T-cell (primary cell): ENCODE results near the gene ARMC6. TPM values are rescaled to one million over a fixed set of nuclear protein-coding genes. Genes with fewer than 3 reads are reported as not detected.

Experiments
- ATAC-seq, 4 experiments: fragments of 200-7000 bp in 3 of 4; fragments of 150-1000 bp in 1 of 4; cut with Tn5 transposase; replicated peaks in 1 of 4; 1 replicate in 3 of 4; 2 replicates in 1 of 4; pipeline ENCODE4 v1.10.0; 2021; ENCODE audit warnings: moderate library complexity in 3 of 4, mild to moderate bottlenecking in 2 of 4, moderate number of reproducible peaks in 1 of 4
- CTCF ChIA-PET, 2 donors: fragments of 300-600 bp; sonication (Branson Sonifier 250); formaldehyde crosslinking; loops; one replicate each; lab custom pipeline; 2022; ENCODE audit warnings: antibody characterized with exemption in 2 of 2; lab: Charles Lee
- POLR2A ChIA-PET, 2 donors: fragments of 300-600 bp; sonication (Branson Sonifier 250); formaldehyde crosslinking; loops; one replicate each; lab custom pipeline; 2022; ENCODE audit warnings: antibody characterized with exemption in 2 of 2; lab: Charles Lee
- DNase-seq, 35 experiments: peaks; one replicate each; pipeline versions ENCODE4 v3.0.0 to v3.0.0-alpha.2; 2013 to 2023
- H3K27ac ChIP-seq: one replicate; pipeline ENCODE4 v1.5.1; 2013; ENCODE audit warnings: low read length
- H3K27me3 ChIP-seq, 2 experiments: replicated peaks in 1 of 2; 1 replicate in 1 of 2; 2 replicates in 1 of 2; pipeline versions ENCODE4 v1.6.1 to v1.7.0; 2013; ENCODE audit warnings: low read length in 1 of 2, mixed read lengths in 1 of 2; ENCODE audit not compliant: control insufficient read depth in 2 of 2, insufficient read depth in 2 of 2; ENCODE audit errors: extremely low read depth in 1 of 2
- H3K36me3 ChIP-seq, 2 donors: 1 replicate in 1 of 2; 2 replicates in 1 of 2; pipeline versions ENCODE4 v1.6.1 to v1.7.0; 2013; ENCODE audit warnings: low read length in 1 of 2; ENCODE audit not compliant: control insufficient read depth in 2 of 2, insufficient read depth in 1 of 2; ENCODE audit errors: extremely low read depth in 1 of 2
- H3K4me1 ChIP-seq, 2 experiments: 1 replicate in 1 of 2; 2 replicates in 1 of 2; pipeline versions ENCODE4 v1.6.1 to v1.7.0; 2013; ENCODE audit warnings: low read length in 2 of 2, mixed read lengths in 1 of 2; ENCODE audit not compliant: insufficient read depth in 2 of 2, control insufficient read depth in 1 of 2; ENCODE audit errors: extremely low read depth in 1 of 2
- H3K4me3 ChIP-seq, 2 donors: 1 replicate in 1 of 2; 2 replicates in 1 of 2; pipeline versions ENCODE4 v1.5.1 to v1.7.0; 2013; ENCODE audit warnings: mild to moderate bottlenecking in 2 of 2, low read length in 1 of 2, moderate library complexity in 1 of 2; ENCODE audit not compliant: control insufficient read depth in 1 of 2; ENCODE audit errors: extremely low read depth in 1 of 2
- H3K9me3 ChIP-seq: 2 replicates; pipeline ENCODE4 v1.7.0; 2013
- H3K27ac Mint-ChIP-seq, 2 donors: one replicate each; pipeline ENCODE4 v1.8.0; 2020 to 2021; ENCODE audit warnings: mild to moderate bottlenecking in 2 of 2, mixed read lengths in 2 of 2
- H3K27me3 Mint-ChIP-seq, 2 donors: one replicate each; pipeline ENCODE4 v1.8.0; 2021 to 2022; ENCODE audit warnings: mixed read lengths in 2 of 2
- H3K36me3 Mint-ChIP-seq: one replicate; pipeline ENCODE4 v1.8.0; 2021; ENCODE audit warnings: mixed read lengths
- H3K4me1 Mint-ChIP-seq, 3 donors: one replicate each; pipeline ENCODE4 v1.8.0; 2020 to 2022; ENCODE audit warnings: mixed read lengths in 3 of 3, mild to moderate bottlenecking in 1 of 3
- H3K4me3 Mint-ChIP-seq, 3 donors: one replicate each; pipeline ENCODE4 v1.8.0; 2020 to 2022; ENCODE audit warnings: mild to moderate bottlenecking in 3 of 3, mixed read lengths in 3 of 3, moderate library complexity in 3 of 3
- H3K9me3 Mint-ChIP-seq, 3 donors: one replicate each; pipeline ENCODE4 v1.8.0; 2020 to 2022; ENCODE audit warnings: mixed read lengths in 3 of 3
- WGBS: methylation state at CpG from one replicate; pipeline ENCODE4 v1.1.5; 2013; ENCODE audit warnings: missing lambda C conversion rate; ENCODE audit not compliant: insufficient coverage; 5-methylcytosine and 5-hydroxymethylcytosine counted together
- total RNA-seq, 35 experiments: library from RNA in 6 of 35; stranded (reverse) in 6 of 35; fragments of 120-200 nt in 1 of 35; gene quantifications; one replicate each; pipeline versions ENCODE4 v1.2.1 to v1.2.4 and lab custom pipeline; 2013 to 2026

ARMC6 gene
- total RNA-seq, 5 donors from 2014 or later (not counting 1 experiment from before 2014, with no cell fraction given): 12.8 to 22.7 (median 18.7) TPM

GRCh38 chr19:19026299-19026971 is 7.0 kb upstream of the ARMC6 start:
- ATAC-seq: no peak
- Mint-ChIP-seq H3K4me3 (no peak overlapping the region), H3K4me1 (peaks cover 38 to 44% (median 42%) of the 10 kb centered on the region in 3 donors), H3K36me3 (peaks cover 45% of the 10 kb centered on the region), H3K27ac (no peak overlapping the region), H3K27me3 (no peaks in the 10 kb centered on the region), H3K9me3 (no peaks in the 10 kb centered on the region)
- no peak overlapping the region for H3K4me3 ChIP-seq
- DNase-seq: no peak
- ChIA-PET CTCF (no interaction called here), POLR2A (no interaction called here)
- no peaks in the 10 kb centered on the region for H3K27me3 ChIP-seq
- H3K4me1 ChIP-seq: peaks cover 6 to 9% of the 10 kb centered on the region in 2 experiments
- 90% methylated on average over 8 of the region's 10 CpGs for WGBS
- H3K36me3 ChIP-seq: peaks cover 17 to 70% of the 10 kb centered on the region in 2 donors
- no peak overlapping the region for H3K27ac ChIP-seq
- no peaks in the 10 kb centered on the region for H3K9me3 ChIP-seq

GRCh38 chr19:19027228-19027627 is 6.2 kb upstream of the ARMC6 start:
- WGBS: no CpG with 5 or more reads among the region's 4 CpGs
- Mint-ChIP-seq H3K9me3 (no peaks in the 10 kb centered on the region), H3K36me3 (peaks cover 45% of the 10 kb centered on the region), H3K27ac (no peak overlapping the region), H3K4me3 (no peak overlapping the region), H3K27me3 (no peaks in the 10 kb centered on the region), H3K4me1 (peaks cover 42 to 45% (median 45%) of the 10 kb centered on the region in 3 donors)
- Histone ChIP-seq H3K4me3 (no peak overlapping the region), H3K4me1 (peaks cover 11 to 17% of the 10 kb centered on the region in 2 experiments), H3K36me3 (peaks cover 17 to 69% of the 10 kb centered on the region in 2 donors), H3K9me3 (no peaks in the 10 kb centered on the region), H3K27me3 (no peaks in the 10 kb centered on the region), H3K27ac (no peak overlapping the region)
- no peak for ATAC-seq
- no peak for DNase-seq
- ChIA-PET CTCF (no interaction called here), POLR2A (no interaction called here)

GRCh38 chr19:19028526-19028925 is 4.9 kb upstream of the ARMC6 start:
- H3K27ac ChIP-seq: no peak overlapping the region
- no peaks in the 10 kb centered on the region for H3K27me3 ChIP-seq
- peaks cover 7 to 19% of the 10 kb centered on the region in 2 experiments for H3K4me1 ChIP-seq
- DNase-seq (no peak), ATAC-seq (no peak)
- no peaks in the 10 kb centered on the region for H3K9me3 Mint-ChIP-seq
- H3K27ac Mint-ChIP-seq: no peak overlapping the region
- ChIA-PET CTCF (no interaction called here), POLR2A (no interaction called here)
- 100% methylated on average over 2 of the region's 9 CpGs for WGBS
- H3K4me3 Mint-ChIP-seq: no peak overlapping the region
- H3K36me3 Mint-ChIP-seq: peaks cover 45% of the 10 kb centered on the region
- H3K36me3 ChIP-seq: peaks cover 17 to 56% of the 10 kb centered on the region in 2 donors
- no peaks in the 10 kb centered on the region for H3K27me3 Mint-ChIP-seq
- H3K9me3 ChIP-seq: no peaks in the 10 kb centered on the region
- peaks cover 34 to 37% (median 37%) of the 10 kb centered on the region in 3 donors for H3K4me1 Mint-ChIP-seq
- no peak overlapping the region for H3K4me3 ChIP-seq

- H3K4me3 ChIP-seq: no peak overlapping the region
- Mint-ChIP-seq H3K9me3 (no peaks in the 10 kb centered on the region), H3K4me3 (peak overlapping the region; percentile 82 to 89 (median 89)), H3K27me3 (no peaks in the 10 kb centered on the region), H3K36me3 (peaks cover 24% of the 10 kb centered on the region), H3K27ac (peak overlapping the region in 1 of 2 donors; percentile 79), H3K4me1 (peaks cover 35 to 51% (median 44%) of the 10 kb centered on the region in 3 donors)
- H3K36me3 ChIP-seq: peaks cover 8 to 29% of the 10 kb centered on the region in 2 donors
- peak in 2 of 35 experiments; percentile 5 to 29 for DNase-seq
- WGBS: 90% methylated on average over 2 of the region's 5 CpGs
- ATAC-seq: no peak
- H3K27me3 ChIP-seq: no peaks in the 10 kb centered on the region
- H3K27ac ChIP-seq: no peak overlapping the region
- peaks cover 12 to 31% of the 10 kb centered on the region in 2 experiments for H3K4me1 ChIP-seq
- no peaks in the 10 kb centered on the region for H3K9me3 ChIP-seq
- ChIA-PET POLR2A (no interaction called here), CTCF (interaction anchor here in 1 of 2 donors (0.7 kb wide), 1 partner anchor 20 kb away, joined by 4 read pairs; no protein-coding TSS in a partner anchor)
These were observed 1.5 kb upstream of the ARMC6 start for GRCh38 chr19:19031891-19032290.

- Histone ChIP-seq H3K27ac (no peak overlapping the region), H3K4me1 (peaks cover 12 to 31% of the 10 kb centered on the region in 2 experiments), H3K4me3 (peak overlapping the region; percentile 80 to 93), H3K9me3 (no peaks in the 10 kb centered on the region), H3K27me3 (no peaks in the 10 kb centered on the region), H3K36me3 (peaks cover 8 to 23% of the 10 kb centered on the region in 2 donors)
- POLR2A ChIA-PET: no interaction called here
- 3% methylated on average over 21 of the region's 31 CpGs for WGBS
- peak; percentile 40 to 93 (median 85) for DNase-seq
- Mint-ChIP-seq H3K9me3 (no peaks in the 10 kb centered on the region), H3K4me3 (peak overlapping the region; percentile 82 to 89 (median 89)), H3K4me1 (peaks cover 28 to 45% (median 39%) of the 10 kb centered on the region in 3 donors), H3K27ac (peak overlapping the region; percentile 79 to 88), H3K27me3 (no peaks in the 10 kb centered on the region), H3K36me3 (peaks cover 18% of the 10 kb centered on the region)
- peak; percentile 13 to 65 (median 26) for ATAC-seq
- CTCF ChIA-PET: interaction anchor here (0.7 kb wide), 2 partner anchors 20 to 189 kb away, joined by 3 to 4 read pairs; no protein-coding TSS in a partner anchor
These were observed 805 bp upstream of the ARMC6 start for GRCh38 chr19:19032420-19033175.

- H3K36me3 Mint-ChIP-seq: peaks cover 14% of the 10 kb centered on the region
- WGBS: 0% methylated on average over 32 of the region's 32 CpGs
- no peaks in the 10 kb centered on the region for H3K27me3 Mint-ChIP-seq
- H3K9me3 Mint-ChIP-seq: no peaks in the 10 kb centered on the region
- POLR2A ChIA-PET: no interaction called here
- DNase-seq (peak in 1 of 35 experiments; percentile 2), ATAC-seq (no peak)
- no peaks in the 10 kb centered on the region for H3K27me3 ChIP-seq
- H3K27ac ChIP-seq: no peak overlapping the region
- H3K4me3 ChIP-seq: peak overlapping the region; percentile 80 to 93
- peak overlapping the region; percentile 82 to 89 (median 89) for H3K4me3 Mint-ChIP-seq
- H3K27ac Mint-ChIP-seq: peak overlapping the region in 1 of 2 donors; percentile 79
- H3K4me1 ChIP-seq: peaks cover 12 to 27% of the 10 kb centered on the region in 2 experiments
- H3K36me3 ChIP-seq: peaks cover 8 to 21% of the 10 kb centered on the region in 2 donors
- CTCF ChIA-PET: interaction anchor here in 1 of 2 donors (0.7 kb wide), 1 partner anchor 189 kb away, joined by 3 read pairs; no protein-coding TSS in a partner anchor
- no peaks in the 10 kb centered on the region for H3K9me3 ChIP-seq
- H3K4me1 Mint-ChIP-seq: peaks cover 23 to 43% (median 38%) of the 10 kb centered on the region in 3 donors
These were observed 302 bp upstream of the ARMC6 start for GRCh38 chr19:19033176-19033425.
